Activated CD4-positive, alpha-beta T cell treated with anti-CD3 and anti-CD28 coated beads for 4 hours (primary cell): ENCODE data around the gene ARFIP2.
A peak's percentile ranks its signal among the peaks of the same experiment; 100 is the strongest.

Experiments used
- DNase-seq, 2 donors: peaks; one replicate each; pipeline ENCODE4 v3.0.0-alpha.2; 2020

Gene ARFIP2

DNA sequence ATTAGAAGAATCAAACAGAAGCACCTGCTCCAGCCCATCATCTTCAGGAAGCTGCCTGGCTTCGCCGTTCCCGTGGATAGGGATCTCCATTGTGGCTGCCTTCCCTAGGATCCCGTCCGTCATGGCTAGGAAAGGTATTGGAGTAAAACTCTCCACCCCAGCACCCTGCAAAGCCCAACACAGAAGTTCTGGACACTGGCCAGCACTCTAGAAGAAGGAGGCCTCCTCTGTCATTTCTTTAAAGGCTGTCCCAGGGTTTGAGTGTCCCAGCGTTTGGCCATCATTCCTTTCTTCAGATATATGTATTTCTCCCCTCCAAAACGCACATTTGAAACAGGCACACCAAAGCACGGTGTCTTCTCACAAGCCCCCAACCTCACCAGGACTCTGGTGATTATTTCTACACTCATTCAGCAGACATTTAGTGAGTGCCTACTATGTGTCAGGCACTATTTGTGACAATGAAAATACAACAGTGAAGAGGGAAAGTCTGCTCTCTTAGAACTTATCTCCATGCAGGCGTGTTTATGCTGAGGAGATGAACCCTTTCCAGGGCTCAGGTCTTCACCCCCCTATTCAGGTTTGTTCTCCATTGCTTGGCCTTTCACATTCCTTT, 724 bp downstream of the ARFIP2 start:
- DNase-seq = no peak

DNA sequence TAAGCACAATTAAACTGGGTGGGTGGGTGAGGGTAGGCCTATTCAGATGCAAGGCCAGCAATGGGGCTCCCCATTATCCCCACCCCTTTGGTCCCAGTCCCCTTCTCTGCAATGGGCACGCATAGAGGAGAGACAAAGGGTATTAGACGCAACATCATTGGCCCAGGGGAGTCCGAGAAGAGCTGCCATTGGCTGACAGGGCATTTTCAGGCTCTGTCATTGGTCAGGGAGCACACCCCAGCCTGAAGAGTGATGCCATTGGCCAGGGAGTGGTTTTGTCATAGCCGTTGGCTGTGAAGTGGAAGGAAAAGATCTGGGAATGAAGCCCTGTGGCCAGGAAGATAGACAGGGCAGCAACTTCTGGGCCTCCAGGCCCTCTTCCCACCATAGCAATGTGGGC, 4.6 kb downstream of the ARFIP2 start:
- DNase-seq = no peak

DNA sequence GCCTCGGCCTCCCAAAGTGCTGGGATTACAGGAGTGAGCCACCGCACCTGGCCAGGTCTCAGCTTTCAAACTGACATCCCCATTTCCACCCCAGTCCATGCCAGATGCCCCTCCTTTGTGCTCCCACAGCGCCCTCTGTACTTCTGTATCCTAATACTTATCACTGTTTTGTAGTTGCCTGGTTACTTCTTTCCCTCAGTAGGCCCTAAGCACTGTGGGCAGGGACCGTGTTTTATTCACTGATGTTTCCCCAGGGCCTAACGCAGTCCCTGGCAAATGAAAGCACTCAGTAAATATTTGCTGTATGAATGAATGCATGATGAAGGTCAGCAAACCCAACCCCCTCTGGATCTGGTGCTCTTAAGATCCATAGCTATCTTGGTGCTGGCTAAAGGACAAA, 5.2 kb downstream of the ARFIP2 start:
- no peak for DNase-seq

- DNase-seq = no peak
These were observed 6.2 kb downstream of the ARFIP2 start for GRCh38 chr11:6474806-6475500.

- no peak for DNase-seq
These were observed 6.7 kb downstream of the ARFIP2 start for GRCh38 chr11:6474413-6474792.

GRCh38 chr11:6473451-6474412, 7.4 kb downstream of the ARFIP2 start, which contains the start of gene TRIM3:
TSS of gene TRIM3 (minus strand) at chr11:6473941. CDS start at chr11:6465695, 8,246 bp downstream.
- peak; percentile 73 to 81 for DNase-seq

DNA sequence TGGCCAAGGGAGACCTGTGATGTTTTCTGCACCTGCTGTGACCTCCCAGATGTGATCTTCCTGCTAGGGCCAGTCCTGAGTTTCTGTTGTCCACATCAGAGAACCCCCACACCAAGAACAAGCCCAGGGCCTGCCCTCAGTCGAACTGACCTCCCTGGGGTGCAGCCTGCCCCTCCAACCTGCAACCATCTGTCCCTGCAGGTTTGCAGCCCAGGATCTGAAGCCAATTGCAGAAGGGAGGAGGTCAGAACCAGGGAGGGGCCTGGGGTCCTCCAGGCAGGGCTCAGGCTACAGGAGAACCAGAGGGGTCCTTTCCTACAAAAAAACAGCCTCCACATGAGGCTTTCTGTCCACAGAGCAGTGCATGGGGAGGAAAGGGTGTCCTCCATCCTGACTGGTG, 8.2 kb downstream of the ARFIP2 start:
- no peak for DNase-seq

GRCh38 chr11:6469599-6469998, 11.5 kb downstream of the ARFIP2 start:
- DNase-seq = no peak

- no peak for DNase-seq
These were observed 12.2 kb downstream of the ARFIP2 start for GRCh38 chr11:6468712-6469495.

GRCh38 chr11:6459099-6459450, 22.1 kb downstream of the ARFIP2 start:
- no peak for DNase-seq

- no peak for DNase-seq
These were observed 22.6 kb downstream of the ARFIP2 start for GRCh38 chr11:6458352-6459098.

DNA sequence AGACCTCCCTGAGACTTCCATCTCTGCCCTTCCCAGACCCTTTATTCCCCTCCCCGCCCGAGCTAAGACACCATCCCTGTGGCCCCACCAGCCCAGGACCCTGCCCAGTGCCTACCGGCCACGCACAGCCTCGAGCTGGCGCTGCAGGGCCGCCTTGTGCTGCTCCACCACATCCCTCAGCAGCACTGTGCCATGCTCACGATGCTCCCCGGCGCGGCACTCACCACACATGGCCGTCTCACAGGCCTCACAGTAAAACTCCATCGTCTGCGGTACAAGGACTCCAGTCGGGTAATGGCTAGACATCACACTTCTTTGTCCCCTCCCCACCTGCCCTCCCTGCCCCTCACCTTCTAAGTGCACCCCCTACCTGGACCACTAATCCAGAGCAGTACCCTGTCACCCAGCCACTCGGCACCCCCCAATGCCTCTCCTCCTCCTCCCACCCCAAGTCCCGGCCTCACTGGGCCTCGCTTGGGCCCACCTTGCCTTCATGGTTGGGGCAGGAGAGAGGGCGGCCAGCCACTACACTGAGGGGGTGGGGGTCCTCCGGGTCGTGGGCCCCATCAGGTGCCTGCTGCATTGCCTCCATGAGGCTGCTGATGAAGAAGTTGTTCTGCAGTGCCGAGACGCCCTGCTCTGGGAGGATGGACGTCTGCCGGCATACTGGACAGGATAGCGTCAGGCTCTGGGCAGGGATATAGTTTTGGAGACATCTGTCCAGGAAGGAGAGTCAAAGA, 23.4 kb downstream of the ARFIP2 start:
- DNase-seq = no peak

DNA sequence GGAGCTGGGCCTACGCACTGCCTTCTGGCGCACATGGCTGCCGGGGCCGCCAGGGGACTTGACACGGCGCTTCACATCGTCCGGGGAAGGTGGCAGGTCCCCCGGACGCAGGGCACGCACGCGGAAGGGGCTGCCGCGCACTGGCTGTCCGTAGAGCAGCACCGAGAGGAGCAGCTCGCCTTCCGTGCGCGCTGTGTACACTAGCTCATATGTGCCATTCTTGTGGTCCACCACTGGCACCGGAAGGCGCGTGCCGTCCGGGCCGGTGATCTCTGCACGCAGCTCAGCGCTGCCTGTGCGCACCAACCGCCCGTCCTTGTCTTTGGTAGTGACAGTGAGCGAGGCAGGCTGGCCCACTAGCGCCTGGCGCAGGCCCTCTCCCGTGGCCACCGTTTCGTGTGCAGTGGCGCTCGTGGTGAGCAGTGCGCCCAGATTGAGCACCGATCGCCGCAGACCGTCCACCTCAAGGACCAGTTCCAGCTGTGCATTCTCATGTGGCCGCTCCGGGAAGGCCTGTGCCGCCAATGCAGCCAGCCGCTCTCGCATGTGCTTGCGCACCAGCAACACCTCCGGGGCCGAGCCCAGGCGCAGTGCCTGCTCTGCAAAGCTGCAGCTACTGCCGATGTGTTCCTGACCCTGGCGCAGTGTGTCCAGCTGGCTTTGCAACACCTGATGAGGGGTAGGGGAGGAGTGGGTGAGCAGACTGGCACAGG, 24.6 kb downstream of the ARFIP2 start:
- DNase-seq = no peak

DNA sequence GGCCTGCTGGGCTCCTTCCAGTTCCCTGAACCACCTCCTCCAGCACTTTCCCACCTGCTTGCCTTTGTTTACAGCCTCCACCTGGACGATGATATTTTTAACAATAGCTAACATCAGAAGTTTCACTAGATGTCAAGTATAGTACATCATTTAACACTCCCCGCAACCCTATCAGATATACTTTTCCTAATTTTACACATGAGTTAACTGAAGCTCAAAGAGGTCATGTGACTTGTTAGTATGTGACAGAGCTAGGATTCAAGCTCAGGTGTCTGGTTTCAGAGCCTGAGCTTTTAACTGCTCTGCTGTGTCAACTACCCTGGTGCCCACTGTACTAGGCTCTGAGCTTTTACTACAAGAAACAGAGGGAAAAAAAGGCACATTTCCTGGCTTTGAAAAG, 26.1 kb downstream of the ARFIP2 start:
- DNase-seq = no peak

- DNase-seq = no peak
These were observed 28.0 kb downstream of the ARFIP2 start for GRCh38 chr11:6453152-6453551.

DNA sequence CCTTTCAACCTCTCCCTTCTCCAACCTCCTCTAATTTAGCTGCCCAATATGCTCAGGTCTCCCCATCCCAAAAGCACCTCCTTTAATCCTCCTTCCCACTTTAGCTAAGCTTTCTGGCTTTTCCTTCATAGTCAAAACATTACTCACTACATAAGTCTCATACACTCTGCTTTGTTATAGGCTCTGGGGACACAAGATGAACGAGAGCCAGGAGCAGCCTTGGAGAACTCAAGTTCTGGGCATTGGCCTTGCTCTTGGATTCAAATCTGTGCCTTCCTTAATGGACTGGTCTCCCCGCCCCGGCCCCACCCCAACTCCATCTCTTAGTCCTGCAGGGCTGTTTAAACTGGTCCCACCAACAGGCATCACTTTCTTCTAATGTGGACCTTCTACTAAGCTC, 28.9 kb downstream of the ARFIP2 start:
- DNase-seq = no peak

GRCh38 chr11:6448574-6448973, 32.6 kb downstream of the ARFIP2 start:
- DNase-seq = no peak

DNA sequence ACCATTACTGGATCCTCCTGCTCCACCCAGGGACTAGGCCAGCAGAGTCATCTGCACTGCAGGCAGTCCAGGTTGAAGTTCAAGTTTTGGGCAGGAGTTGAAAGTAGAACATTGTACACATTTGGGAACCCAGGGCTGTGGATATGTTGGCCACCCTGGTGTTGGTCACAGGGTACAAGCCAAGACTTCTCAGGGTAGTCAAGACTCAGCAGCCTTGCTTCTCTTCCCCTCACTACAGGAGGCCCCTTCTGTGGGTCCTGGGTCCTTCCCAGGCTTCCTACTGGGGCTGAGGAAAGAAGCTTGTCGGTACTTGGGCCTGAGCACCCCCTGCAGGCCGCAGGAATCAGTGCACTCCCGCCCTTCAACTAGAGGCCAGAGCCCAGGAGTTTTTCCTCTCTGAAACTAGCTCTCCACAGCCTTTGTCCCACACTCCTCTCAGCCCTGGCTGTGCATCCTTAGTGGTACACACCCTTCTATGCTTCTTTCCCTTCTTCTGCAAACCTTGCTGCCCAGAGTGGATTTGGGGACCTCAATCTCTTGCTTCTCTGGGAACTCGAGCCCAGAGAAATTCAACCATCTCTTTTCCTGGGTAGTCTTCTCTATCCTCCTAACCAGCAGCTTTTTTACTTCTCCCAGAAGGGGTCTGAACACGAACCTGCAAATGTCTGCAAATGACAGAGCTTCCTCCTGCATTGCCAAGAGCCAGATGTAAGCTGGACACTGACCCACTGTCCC, 37.7 kb downstream of the ARFIP2 start:
- DNase-seq = peak; percentile 43 to 55

- DNase-seq = no peak
These were observed 38.7 kb downstream of the ARFIP2 start for GRCh38 chr11:6442441-6442840.

DNA sequence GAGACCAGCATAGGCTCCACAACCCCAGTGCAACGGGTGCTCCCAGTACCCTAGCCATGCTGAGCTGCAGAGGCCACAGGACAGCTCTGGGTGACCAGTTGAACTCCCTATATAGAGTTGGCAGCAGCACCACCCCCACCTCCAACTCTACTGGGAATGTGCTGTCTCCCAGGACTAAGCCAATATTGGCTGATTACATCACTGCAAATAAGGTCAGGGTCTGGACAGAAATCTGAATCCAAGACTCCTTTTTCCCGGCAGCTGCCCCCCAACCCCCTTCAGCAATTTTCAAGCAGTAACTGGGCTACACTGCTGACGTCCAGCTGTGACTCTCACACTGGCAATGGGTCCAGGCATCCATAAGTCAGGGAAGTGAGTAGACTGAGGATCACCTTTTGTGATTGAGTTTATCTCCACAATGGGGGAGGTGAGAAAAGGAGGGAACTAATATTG, 40.2 kb downstream of the ARFIP2 start, which contains the start of gene HPX:
HPX (minus strand) TSS at position 82 of the 453 bp plus-strand sequence; CDS start at position 58, 24 bp downstream.
- no peak for DNase-seq
